Adrenal gland (tissue), 12 donors: ENCODE measurements around the gene COL9A2. TPM values are rescaled to one million over a fixed set of nuclear protein-coding genes. Genes with fewer than 3 reads are reported as not detected.
A peak's percentile ranks its signal among the peaks of the same experiment; 100 is the strongest.
"Not testable (repeated sequence)": the region's sequence is repeated elsewhere in the genome, so short reads cannot be mapped to it uniquely, and the experiment has no call there.

Experiments used
- DNase-seq, 7 donors: peaks; one replicate each; pipeline ENCODE4 v3.0.0-alpha.2; 2019 to 2020
- H3K27ac ChIP-seq, 5 donors: fragments of 200-600 bp; sonication (generic) in 4 of 5; 1 replicate in 3 of 5; 2 replicates in 2 of 5; pipeline versions ENCODE4 v1.5.1 to v1.8.0; 2016 to 2020; ENCODE audit warnings: mild to moderate bottlenecking in 1 of 5
- H3K27me3 ChIP-seq: fragments of 200-600 bp; 2 replicates; pipeline ENCODE4 v1.8.0; 2021
- H3K36me3 ChIP-seq, 2 donors: fragments of 200-600 bp; replicated peaks in 1 of 2; 1 replicate in 1 of 2; 2 replicates in 1 of 2; pipeline versions ENCODE4 v1.5.1 to v1.8.0; 2018 to 2022
- H3K4me1 ChIP-seq, 2 donors: fragments of 200-600 bp; replicated peaks in 1 of 2; 1 replicate in 1 of 2; 2 replicates in 1 of 2; pipeline versions ENCODE4 v1.5.1 to v1.8.0; 2018 to 2021
- H3K4me3 ChIP-seq, 4 donors: fragments of 200-600 bp; sonication (generic) in 3 of 4; one replicate each; pipeline ENCODE4 v1.5.1; 2016 to 2018
- H3K9me3 ChIP-seq, 3 donors: fragments of 200-600 bp; sonication (generic) in 1 of 3; replicated peaks in 1 of 3; 1 replicate in 2 of 3; 2 replicates in 1 of 3; pipeline versions ENCODE4 v1.5.1 to v1.8.0; 2016 to 2021
- CTCF ChIP-seq, 6 experiments: fragments of 450-650 bp in 4 of 6; fragments of 200-600 bp in 2 of 6; sonication (generic) in 1 of 6; IDR thresholded peaks; 1 replicate in 5 of 6; 2 replicates in 1 of 6; pipeline versions ENCODE4 v1.5.1 to v1.8.0; 2016 to 2021; ENCODE audit warnings: antibody characterized with exemption in 6 of 6, mild to moderate bottlenecking in 2 of 6, moderate library complexity in 1 of 6
- POLR2A ChIP-seq, 2 donors: fragments of 450-650 bp; IDR thresholded peaks; one replicate each; pipeline ENCODE4 v1.6.1; 2017; ENCODE audit warnings: antibody characterized with exemption in 2 of 2, mild to moderate bottlenecking in 2 of 2, moderate library complexity in 1 of 2
- WGBS, 4 donors: extraction: QIAGEN DNeasy Blood & Tissue Kit in 2 of 4; methylation state at CpG; one replicate each; pipeline versions ENCODE4 v1.1.5 to v1.1.7; 2013 to 2017; 5-methylcytosine and 5-hydroxymethylcytosine counted together
- intact Hi-C, 2 donors: fragments of 100-400 bp; cut with DNase I; formaldehyde crosslinking; loops; one replicate each; pipeline versions ENCODE4 v1.14.1 to v1.15.0; 2022 to 2023
- polyA plus RNA-seq, 3 donors: library from polyadenylated mRNA; stranded (reverse); fragments of 200-250 nt in 2 of 3; fragments of 350-450 nt in 1 of 3; fragmentation: Illumina TruSeq in 1 of 3; extraction: RNeasy Lipid Tissue Mini Kit (QIAGEN cat#74804) in 1 of 3; gene quantifications; one replicate each; pipeline ENCODE4 v1.2.3, GENCODE V29; 2013 to 2014
- total RNA-seq, 9 donors: library from RNA; depleted of rRNA in 4 of 9; stranded (reverse); fragments of >200 nt in 4 of 9; fragments of 120-200 nt in 1 of 9; fragmentation: NEBNext Ultra II Directional in 1 of 9; extraction: Animal tissue kit (Norgen Biotek cat#: 25700) in 1 of 9; gene quantifications; one replicate each; pipeline versions ENCODE4 v1.1.0 to v1.2.4, GENCODE V29; 2013 to 2023
- donor health status: healthy with polysubstance abuse.
- donor health status: Bipolar disorder and iron deficiency.
- donor health status: DM: yes; HTN: yes; CAD: no.
- donor health status: DM: no; HTN: no; CAD: no.
- donor health status: DM: no; HTN: no; CAD: no.
- donor health status: DM: yes; HTN: yes; CAD: no.

COL9A2 gene
- total and polyA plus RNA-seq, 12 donors, result 0.35 to 40.3 (median 5.8) TPM

DNA sequence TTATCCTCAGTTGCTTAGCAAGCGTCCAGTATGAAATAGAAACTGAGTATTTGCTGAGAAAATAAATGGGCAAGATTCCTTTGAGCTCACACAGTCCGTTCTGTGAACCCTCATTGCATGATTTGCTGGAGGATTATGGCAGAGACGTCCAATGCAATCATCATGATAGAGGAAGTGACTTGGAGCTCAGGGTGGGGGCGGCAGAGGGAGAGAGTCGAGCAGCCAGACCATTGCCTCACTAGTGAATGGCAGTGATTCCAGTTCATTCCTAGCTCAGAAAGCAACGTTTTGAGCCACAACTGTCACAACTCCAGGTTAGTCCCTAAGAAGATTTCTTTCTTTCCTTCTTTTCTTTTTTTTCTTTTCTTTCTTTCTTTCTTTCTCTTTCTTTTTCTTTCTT lies 27.5 kb upstream of the COL9A2 start:
- Histone ChIP-seq H3K4me1 (no peaks in the 10 kb centered on the region), H3K36me3 (no peaks in the 10 kb centered on the region), H3K9me3 (no peaks in the 10 kb centered on the region), H3K27me3 (no peaks in the 10 kb centered on the region), H3K4me3 (no peak overlapping the region), H3K27ac (peak overlapping the region in 1 of 5 donors; percentile 44)
- WGBS, 4 donors, result 17 to 20% (median 19%) methylated on average over 6 of the region's 6 CpGs
- TF ChIP-seq CTCF (IDR thresholded peaks at IDR 0.05), result no peak
- TF ChIP-seq POLR2A (IDR thresholded peaks at IDR 0.05), result no peak
- intact Hi-C loops, result loop anchor here in 1 of 2 donors (5.0 kb wide), 2 partner anchors 58 to 202 kb away; no protein-coding TSS in a partner anchor
- DNase-seq, result peak in 6 of 7 donors; percentile 49 to 72 (median 56)

DNA sequence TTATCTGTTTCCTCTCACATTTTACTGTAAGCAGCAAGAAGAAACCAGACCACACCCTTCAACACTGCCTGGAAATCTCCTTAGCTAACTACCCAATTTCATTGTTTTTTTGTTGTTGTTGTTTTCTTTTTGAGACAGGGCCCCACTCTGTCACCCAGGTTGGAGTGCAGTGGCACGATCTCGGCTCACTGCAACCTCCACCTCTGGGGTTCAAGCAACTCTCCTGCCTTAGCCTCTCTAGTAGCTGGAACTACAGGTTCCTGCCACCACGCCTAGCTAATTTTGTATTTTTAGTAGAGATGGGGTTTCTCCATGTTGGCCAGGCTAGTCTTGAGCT lies 25.3 kb upstream of the COL9A2 start:
- H3K9me3 ChIP-seq, H3K36me3 ChIP-seq, H3K4me1 ChIP-seq, DNase-seq, H3K4me3 ChIP-seq, H3K27ac ChIP-seq, H3K27me3 ChIP-seq: not testable (repeated sequence)
- WGBS, 4 donors, result 83 to 87% (median 85%) methylated on average over 3 of the region's 3 CpGs
- intact Hi-C loops, result loop anchor here in 1 of 2 donors (5.0 kb wide), 2 partner anchors 60 to 200 kb away; no protein-coding TSS in a partner anchor

DNA sequence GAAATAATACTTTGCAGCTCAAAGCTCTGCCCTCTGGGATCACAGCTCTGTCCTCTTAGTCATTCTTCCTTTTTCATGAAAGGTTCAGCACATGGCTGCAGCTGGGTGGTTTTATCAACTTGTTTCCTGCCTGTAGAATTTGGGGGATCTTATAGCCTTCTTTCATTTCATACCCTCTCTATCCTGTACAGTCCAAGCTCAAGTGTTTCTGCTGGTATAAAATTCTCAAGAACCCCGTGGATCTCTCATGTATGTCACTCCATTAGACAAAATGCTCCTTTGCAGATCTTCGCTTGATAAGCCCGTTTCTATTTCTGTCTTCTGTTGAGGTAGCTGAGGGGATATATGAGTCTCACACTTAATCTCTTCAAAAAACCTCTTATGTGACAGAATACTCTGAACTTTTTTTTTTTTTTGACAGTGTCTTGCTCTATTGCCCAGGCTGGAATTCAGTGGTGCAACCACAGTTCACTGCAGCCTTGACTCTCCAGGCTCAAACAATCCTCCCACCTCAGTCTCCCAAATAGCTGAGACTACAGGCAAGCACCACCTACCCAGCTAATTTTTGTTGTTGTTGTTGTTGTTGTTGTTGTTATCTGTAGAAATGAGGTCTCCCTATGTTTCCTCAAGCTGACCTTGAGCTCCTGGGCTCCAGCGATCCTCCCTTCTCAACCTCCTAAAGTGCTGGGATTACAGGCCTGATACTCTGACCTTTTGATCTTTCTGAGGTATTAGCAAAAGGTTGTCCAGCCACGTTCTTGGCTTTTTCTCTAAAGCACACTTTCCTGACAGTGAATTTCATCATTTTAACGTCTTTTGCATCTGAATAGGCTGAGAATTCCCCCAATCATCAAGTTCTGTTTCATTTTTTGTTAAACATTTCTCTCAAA lies 24.6 kb upstream of the COL9A2 start:
- Histone ChIP-seq H3K27ac (no peak overlapping the region), H3K4me3 (no peak overlapping the region), H3K4me1 (peaks cover 0 to 3% of the 10 kb centered on the region in 2 donors), H3K9me3 (no peaks in the 10 kb centered on the region), H3K36me3 (no peaks in the 10 kb centered on the region), H3K27me3 (no peaks in the 10 kb centered on the region)
- TF ChIP-seq POLR2A (IDR thresholded peaks at IDR 0.05) (no peak), CTCF (IDR thresholded peaks at IDR 0.05) (no peak)
- 61 to 71% (median 66%) methylated on average over 6 of the region's 6 CpGs for WGBS, 4 donors
- no peak for DNase-seq
- intact Hi-C loops, result loop anchor here in 1 of 2 donors (5.0 kb wide), 2 partner anchors 61 to 199 kb away; no protein-coding TSS in a partner anchor

- WGBS, 4 donors, result 52 to 65% (median 57%) methylated on average over 5 to 6 of the region's 6 CpGs
These were observed 22.6 kb upstream of the COL9A2 start for GRCh38 chr1:40339420-40340323.

More at GRCh38 chr1:40339420-40340323, 22.6 kb upstream of the COL9A2 start:
- no peaks in the 10 kb centered on the region for H3K27me3 ChIP-seq
- no peak overlapping the region for H3K4me3 ChIP-seq
- TF ChIP-seq POLR2A (IDR thresholded peaks at IDR 0.05) (no peak), CTCF (IDR thresholded peaks at IDR 0.05) (no peak)
- no peaks in the 10 kb centered on the region for H3K9me3 ChIP-seq
- peak overlapping the region in 2 of 5 donors; percentile 11 to 57 for H3K27ac ChIP-seq
- peaks cover 0 to 3% of the 10 kb centered on the region in 2 donors for H3K4me1 ChIP-seq
- H3K36me3 ChIP-seq, result no peaks in the 10 kb centered on the region
- no peak for DNase-seq
- intact Hi-C loops, result loop anchor here (5.0 kb wide), 3 partner anchors 63 to 197 kb away; no protein-coding TSS in a partner anchor
